ENCODE results near the gene SH2B3. TPM values are rescaled to one million over a fixed set of nuclear protein-coding genes. Genes with fewer than 3 reads are reported as not detected.

Gene SH2B3
- total and polyA plus RNA-seq, 2 of the 13 experiments (the other 11 are each of a cell fraction or from before 2014, with no cell fraction given) = 6.8 to 6.9 TPM

DNA sequence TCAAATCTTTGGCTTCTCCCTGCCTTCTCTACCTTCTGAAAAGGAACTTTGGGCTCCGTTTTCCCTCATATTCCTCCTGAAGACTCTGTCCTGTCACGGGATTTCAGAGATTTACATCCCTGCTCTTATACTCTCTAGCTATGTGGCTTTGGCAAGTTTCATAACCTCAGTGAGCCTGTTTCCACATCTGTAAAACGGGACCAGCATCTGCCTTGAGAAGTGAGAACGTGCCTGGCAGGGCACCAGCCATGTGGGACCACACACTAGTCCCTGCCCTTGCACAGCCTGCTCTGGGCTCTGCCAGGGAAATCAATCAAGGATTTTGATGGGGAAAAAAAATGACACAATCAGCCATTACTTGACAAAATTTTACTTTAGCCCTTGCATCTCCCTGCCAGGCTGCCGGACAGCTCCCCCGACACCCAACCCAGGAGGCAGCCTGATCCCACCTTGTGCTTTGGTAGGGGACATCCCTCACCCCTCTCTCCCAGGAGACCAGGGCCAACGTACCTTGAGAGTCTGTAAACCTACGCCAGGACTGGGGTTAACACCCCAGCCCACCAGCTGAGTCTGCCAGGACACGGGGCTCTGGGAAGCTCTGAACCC, 45.3 kb upstream of the SH2B3 start (continued):
- TF ChIP-seq, protein P1, sequence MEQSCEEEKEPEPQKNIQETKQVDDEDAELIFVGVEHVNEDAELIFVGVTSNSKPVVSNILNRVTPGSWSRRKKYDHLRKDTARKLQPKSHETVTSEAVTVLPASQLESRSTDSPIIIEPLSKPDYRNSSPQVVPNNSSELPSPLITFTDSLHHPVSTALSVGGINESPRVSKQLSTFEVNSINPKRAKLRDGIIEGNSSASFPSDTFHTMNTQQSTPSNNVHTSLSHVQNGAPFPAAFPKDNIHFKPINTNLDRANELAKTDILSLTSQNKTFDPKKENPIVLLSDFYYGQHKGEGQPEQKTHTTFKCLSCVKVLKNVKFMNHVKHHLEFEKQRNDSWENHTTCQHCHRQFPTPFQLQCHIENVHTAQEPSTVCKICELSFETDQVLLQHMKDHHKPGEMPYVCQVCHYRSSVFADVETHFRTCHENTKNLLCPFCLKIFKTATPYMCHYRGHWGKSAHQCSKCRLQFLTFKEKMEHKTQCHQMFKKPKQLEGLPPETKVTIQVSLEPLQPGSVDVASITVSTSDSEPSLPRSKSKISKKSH (CRISPR knock-in tag; IDR thresholded peaks at IDR 0.05; ENCODE audit: borderline replicate concordance) = no peak
- TF ChIP-seq ZNF274 (CRISPR knock-in tag; IDR thresholded peaks at IDR 0.05) (0 out of 2 replicates have a peak, but pooled peaks have one; percentile 7), HOXA3 (CRISPR knock-in tag; IDR thresholded peaks at IDR 0.05) (0 out of 2 replicates have a peak, but pooled peaks have one; percentile 0), ZNF160 (CRISPR knock-in tag; IDR thresholded peaks at IDR 0.05) (no peak), KDM2A (CRISPR knock-in tag; IDR thresholded peaks at IDR 0.05; ENCODE audit: borderline replicate concordance, low read depth) (0 out of 2 replicates have a peak, but pooled peaks have one; percentile 23), ZNF136 (CRISPR knock-in tag; IDR thresholded peaks at IDR 0.05; ENCODE audit: low read depth) (no peak), ZC3H4 (CRISPR knock-in tag; IDR thresholded peaks at IDR 0.05; ENCODE audit: borderline replicate concordance) (no peak), HES4 (CRISPR knock-in tag; IDR thresholded peaks at IDR 0.05; ENCODE audit: borderline replicate concordance) (no peak), MBD4 (IDR thresholded peaks at IDR 0.05; ENCODE audit: borderline replicate concordance, low read length) (no peak), THAP11 (CRISPR knock-in tag; IDR thresholded peaks at IDR 0.05) (no peak), ZNF468 (CRISPR knock-in tag; IDR thresholded peaks at IDR 0.05) (no peak), FOSL2 (CRISPR knock-in tag; IDR thresholded peaks at IDR 0.05) (no peak), ZNF530 (CRISPR knock-in tag; IDR thresholded peaks at IDR 0.05; ENCODE audit: low read depth) (no peak), RORA (CRISPR knock-in tag; IDR thresholded peaks at IDR 0.05) (no peak), JUN (CRISPR knock-in tag; IDR thresholded peaks at IDR 0.05) (no peak)
- TF ChIP-seq, protein P2, sequence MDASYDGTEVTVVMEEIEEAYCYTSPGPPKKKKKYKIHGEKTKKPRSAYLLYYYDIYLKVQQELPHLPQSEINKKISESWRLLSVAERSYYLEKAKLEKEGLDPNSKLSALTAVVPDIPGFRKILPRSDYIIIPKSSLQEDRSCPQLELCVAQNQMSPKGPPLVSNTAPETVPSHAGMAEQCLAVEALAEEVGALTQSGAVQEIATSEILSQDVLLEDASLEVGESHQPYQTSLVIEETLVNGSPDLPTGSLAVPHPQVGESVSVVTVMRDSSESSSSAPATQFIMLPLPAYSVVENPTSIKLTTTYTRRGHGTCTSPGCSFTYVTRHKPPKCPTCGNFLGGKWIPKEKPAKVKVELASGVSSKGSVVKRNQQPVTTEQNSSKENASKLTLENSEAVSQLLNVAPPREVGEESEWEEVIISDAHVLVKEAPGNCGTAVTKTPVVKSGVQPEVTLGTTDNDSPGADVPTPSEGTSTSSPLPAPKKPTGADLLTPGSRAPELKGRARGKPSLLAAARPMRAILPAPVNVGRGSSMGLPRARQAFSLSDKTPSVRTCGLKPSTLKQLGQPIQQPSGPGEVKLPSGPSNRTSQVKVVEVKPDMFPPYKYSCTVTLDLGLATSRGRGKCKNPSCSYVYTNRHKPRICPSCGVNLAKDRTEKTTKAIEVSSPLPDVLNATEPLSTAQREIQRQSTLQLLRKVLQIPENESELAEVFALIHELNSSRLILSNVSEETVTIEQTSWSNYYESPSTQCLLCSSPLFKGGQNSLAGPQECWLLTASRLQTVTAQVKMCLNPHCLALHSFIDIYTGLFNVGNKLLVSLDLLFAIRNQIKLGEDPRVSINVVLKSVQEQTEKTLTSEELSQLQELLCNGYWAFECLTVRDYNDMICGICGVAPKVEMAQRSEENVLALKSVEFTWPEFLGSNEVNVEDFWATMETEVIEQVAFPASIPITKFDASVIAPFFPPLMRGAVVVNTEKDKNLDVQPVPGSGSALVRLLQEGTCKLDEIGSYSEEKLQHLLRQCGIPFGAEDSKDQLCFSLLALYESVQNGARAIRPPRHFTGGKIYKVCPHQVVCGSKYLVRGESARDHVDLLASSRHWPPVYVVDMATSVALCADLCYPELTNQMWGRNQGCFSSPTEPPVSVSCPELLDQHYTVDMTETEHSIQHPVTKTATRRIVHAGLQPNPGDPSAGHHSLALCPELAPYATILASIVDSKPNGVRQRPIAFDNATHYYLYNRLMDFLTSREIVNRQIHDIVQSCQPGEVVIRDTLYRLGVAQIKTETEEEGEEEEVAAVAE (CRISPR knock-in tag; IDR thresholded peaks at IDR 0.05; ENCODE audit: borderline replicate concordance) = no peak
- TF ChIP-seq, protein P3, sequence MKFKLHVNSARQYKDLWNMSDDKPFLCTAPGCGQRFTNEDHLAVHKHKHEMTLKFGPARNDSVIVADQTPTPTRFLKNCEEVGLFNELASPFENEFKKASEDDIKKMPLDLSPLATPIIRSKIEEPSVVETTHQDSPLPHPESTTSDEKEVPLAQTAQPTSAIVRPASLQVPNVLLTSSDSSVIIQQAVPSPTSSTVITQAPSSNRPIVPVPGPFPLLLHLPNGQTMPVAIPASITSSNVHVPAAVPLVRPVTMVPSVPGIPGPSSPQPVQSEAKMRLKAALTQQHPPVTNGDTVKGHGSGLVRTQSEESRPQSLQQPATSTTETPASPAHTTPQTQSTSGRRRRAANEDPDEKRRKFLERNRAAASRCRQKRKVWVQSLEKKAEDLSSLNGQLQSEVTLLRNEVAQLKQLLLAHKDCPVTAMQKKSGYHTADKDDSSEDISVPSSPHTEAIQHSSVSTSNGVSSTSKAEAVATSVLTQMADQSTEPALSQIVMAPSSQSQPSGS (CRISPR knock-in tag; IDR thresholded peaks at IDR 0.05) = no peak
- TF ChIP-seq, protein P4, sequence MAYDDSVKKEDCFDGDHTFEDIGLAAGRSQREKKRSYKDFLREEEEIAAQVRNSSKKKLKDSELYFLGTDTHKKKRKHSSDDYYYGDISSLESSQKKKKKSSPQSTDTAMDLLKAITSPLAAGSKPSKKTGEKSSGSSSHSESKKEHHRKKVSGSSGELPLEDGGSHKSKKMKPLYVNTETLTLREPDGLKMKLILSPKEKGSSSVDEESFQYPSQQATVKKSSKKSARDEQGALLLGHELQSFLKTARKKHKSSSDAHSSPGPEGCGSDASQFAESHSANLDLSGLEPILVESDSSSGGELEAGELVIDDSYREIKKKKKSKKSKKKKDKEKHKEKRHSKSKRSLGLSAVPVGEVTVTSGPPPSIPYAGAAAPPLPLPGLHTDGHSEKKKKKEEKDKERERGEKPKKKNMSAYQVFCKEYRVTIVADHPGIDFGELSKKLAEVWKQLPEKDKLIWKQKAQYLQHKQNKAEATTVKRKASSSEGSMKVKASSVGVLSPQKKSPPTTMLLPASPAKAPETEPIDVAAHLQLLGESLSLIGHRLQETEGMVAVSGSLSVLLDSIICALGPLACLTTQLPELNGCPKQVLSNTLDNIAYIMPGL (CRISPR knock-in tag; IDR thresholded peaks at IDR 0.05; ENCODE audit: borderline replicate concordance in 1 of 2, low read depth in 1 of 2) = no peak
- TF ChIP-seq, protein P5, sequence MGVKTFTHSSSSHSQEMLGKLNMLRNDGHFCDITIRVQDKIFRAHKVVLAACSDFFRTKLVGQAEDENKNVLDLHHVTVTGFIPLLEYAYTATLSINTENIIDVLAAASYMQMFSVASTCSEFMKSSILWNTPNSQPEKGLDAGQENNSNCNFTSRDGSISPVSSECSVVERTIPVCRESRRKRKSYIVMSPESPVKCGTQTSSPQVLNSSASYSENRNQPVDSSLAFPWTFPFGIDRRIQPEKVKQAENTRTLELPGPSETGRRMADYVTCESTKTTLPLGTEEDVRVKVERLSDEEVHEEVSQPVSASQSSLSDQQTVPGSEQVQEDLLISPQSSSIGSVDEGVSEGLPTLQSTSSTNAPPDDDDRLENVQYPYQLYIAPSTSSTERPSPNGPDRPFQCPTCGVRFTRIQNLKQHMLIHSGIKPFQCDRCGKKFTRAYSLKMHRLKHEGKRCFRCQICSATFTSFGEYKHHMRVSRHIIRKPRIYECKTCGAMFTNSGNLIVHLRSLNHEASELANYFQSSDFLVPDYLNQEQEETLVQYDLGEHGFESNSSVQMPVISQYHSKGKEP (CRISPR knock-in tag; IDR thresholded peaks at IDR 0.05) = no peak

All from HepG2 (cell line).